ENCODE results near the gene RAB40AL.

RAB40AL gene

DNA sequence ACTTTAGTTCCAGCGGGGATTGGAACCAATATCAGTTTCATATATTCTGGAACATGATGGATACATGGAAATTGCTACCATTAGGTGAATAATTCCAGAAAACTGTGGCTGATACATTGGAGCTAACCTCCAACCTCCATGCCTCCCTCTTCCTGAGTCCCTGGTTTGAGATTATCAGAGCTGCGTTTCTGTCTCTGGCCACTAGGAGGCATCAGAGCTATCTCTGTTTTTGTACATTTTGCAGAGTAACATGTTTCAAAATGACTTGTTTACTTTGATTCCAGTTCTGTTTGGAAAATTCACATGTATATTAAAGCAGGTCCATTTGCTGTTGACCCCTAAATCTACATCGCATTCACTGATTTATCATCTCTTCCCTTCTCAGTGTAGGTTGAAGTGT, 2.4 kb upstream of the RAB40AL start:
- TF ChIP-seq POLR2A (IDR thresholded peaks at IDR 0.05; ENCODE audit: extremely low read depth, insufficient read length) (no peak), MYC (IDR thresholded peaks at IDR 0.05; ENCODE audit: low read depth, low read length) (no peak)
- TF ChIP-seq, protein P1, sequence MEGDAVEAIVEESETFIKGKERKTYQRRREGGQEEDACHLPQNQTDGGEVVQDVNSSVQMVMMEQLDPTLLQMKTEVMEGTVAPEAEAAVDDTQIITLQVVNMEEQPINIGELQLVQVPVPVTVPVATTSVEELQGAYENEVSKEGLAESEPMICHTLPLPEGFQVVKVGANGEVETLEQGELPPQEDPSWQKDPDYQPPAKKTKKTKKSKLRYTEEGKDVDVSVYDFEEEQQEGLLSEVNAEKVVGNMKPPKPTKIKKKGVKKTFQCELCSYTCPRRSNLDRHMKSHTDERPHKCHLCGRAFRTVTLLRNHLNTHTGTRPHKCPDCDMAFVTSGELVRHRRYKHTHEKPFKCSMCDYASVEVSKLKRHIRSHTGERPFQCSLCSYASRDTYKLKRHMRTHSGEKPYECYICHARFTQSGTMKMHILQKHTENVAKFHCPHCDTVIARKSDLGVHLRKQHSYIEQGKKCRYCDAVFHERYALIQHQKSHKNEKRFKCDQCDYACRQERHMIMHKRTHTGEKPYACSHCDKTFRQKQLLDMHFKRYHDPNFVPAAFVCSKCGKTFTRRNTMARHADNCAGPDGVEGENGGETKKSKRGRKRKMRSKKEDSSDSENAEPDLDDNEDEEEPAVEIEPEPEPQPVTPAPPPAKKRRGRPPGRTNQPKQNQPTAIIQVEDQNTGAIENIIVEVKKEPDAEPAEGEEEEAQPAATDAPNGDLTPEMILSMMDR (IDR thresholded peaks at IDR 0.05; ENCODE audit: low read depth, low read length), result peak; percentile 74

DNA sequence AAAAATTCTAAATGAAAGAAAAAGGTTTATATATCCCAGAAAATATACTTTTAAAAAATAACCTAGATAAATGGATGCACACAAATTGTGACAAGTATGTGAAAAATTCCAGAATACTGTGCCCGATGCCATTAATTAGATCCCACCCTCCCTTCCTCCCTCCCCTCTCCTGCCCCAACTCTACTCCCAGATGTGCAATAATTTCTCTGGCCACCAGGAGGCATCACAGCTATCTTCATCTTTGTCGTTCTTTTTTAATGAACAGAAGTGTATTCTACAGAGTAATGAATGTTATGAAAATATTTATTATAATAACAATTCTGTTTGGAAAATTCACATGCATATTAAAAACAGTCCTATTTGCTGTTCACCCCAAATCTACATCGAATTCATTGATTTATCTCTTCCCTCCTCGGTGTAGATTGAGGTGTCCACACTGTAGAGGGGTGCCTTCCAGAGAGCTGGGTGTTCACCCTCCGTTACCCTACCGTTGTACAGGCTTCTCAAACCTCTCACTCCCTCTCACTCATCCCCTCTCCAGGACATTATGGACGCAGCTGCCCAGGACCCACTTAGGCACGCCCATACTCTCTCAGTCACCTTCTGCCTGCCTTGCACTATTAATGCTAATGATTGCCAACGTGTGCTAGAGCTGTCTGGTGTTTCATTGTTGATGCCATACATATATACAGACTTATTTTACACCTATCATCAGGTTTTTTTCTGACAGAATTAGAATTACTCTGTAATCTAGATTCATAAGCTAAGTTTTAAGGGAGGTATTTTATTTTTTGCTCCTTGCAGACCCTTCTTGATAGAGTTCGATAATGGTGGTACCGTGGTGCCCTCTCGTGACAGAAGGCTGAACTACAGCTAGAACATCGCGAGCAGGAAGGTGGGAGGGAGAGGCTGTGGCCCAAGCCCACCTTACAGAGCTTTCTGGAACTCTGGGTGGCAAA, 14.1 kb downstream of the RAB40AL start:
- TF ChIP-seq, protein P1 (IDR thresholded peaks at IDR 0.05; ENCODE audit: low read depth, low read length), result peak; percentile 69
- TF ChIP-seq POLR2A (IDR thresholded peaks at IDR 0.05; ENCODE audit: extremely low read depth, insufficient read length), result no peak
- peak; percentile 72 for DNase-seq (ENCODE audit: low read depth)
- H3K4me3 ChIP-seq (ENCODE audit: low read depth, low read length), result peak overlapping the region; percentile 49

More for the DNA sequence above, 2.4 kb upstream of the RAB40AL start:
- DNase-seq (ENCODE audit: low read depth), result peak; percentile 58
- no peak overlapping the region for H3K4me3 ChIP-seq (ENCODE audit: low read depth, low read length)

DNA sequence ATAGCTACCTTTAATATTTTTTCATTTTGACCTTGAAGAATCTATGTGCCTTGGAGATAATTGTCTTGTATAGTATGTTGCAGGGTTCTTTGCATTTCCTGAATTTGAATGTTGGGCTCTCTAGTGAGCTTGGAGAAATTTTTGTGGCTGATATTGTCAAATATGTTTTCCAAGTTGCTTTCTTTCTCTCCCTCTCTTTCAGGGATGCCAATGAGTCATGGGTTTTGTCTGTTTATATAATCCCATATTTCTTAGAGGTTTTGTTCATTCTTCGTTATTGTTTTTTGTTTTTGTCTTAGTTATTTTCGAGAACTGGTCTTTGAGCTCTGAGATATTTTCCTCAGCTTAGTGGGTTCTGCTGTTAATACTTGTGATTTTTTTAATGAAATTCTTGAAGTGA, 20.7 kb downstream of the RAB40AL start:
- TF ChIP-seq POLR2A (IDR thresholded peaks at IDR 0.05; ENCODE audit: extremely low read depth, insufficient read length), result no peak
- TF ChIP-seq MYC (IDR thresholded peaks at IDR 0.05; ENCODE audit: low read depth, low read length), result no peak
- TF ChIP-seq, protein P1 (IDR thresholded peaks at IDR 0.05; ENCODE audit: low read depth, low read length), result no peak
- TF ChIP-seq, protein P2, sequence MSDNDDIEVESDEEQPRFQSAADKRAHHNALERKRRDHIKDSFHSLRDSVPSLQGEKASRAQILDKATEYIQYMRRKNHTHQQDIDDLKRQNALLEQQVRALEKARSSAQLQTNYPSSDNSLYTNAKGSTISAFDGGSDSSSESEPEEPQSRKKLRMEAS (IDR thresholded peaks at IDR 0.05; ENCODE audit: low read depth, low read length), result no peak
- H3K4me3 ChIP-seq (ENCODE audit: low read depth, low read length), result no peak overlapping the region
- no peak for DNase-seq (ENCODE audit: low read depth)

DNA sequence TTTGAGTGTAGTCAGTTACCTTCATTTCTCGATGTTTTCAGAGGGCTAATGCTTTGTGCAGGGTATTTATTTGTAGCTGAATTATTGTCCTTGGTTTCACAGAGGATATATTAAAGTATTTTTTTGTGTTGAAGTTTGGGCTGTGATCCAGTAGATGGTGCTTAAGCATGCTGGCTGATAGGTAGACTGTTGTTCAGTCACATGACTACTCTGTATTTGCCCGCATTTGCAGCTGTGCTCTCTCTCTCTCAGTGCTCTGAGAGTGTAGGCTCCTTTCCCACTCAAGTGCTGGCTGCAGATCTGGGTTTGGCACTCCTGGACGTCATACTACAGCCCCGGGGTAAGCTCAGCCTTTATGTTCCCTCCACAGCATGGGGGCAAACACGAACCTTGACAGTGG, 21.7 kb downstream of the RAB40AL start:
- DNase-seq (ENCODE audit: low read depth), result peak; percentile 88
- TF ChIP-seq, protein P1 (IDR thresholded peaks at IDR 0.05; ENCODE audit: low read depth, low read length), result peak; percentile 29
- TF ChIP-seq MYC (IDR thresholded peaks at IDR 0.05; ENCODE audit: low read depth, low read length), result no peak; the same call in 1 of the 2 replicates
- TF ChIP-seq, protein P2 (IDR thresholded peaks at IDR 0.05; ENCODE audit: low read depth, low read length), result peak; percentile 60
- TF ChIP-seq POLR2A (IDR thresholded peaks at IDR 0.05; ENCODE audit: extremely low read depth, insufficient read length), result peak; percentile 45
- H3K4me3 ChIP-seq (ENCODE audit: low read depth, low read length), result peak overlapping the region; percentile 57

DNA sequence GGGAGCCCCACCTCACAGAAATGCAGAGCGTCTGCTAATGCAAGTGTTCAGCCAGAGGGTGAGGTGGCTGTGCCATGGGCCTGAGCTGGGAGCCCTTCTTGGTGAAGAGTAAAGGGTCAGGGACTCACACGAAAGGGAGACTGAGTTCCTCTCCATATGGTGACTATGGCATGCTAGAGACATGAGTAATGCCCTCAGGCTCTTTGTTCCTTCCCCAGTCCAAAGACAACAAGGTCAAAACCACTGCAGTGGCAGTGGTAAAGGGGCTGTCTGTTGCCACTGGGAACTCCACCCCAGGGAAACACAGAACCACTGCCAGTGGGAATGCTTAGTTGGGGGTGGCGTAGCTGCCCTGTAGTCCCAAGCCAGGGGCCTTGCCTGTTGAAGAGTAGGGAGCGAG, 22.4 kb downstream of the RAB40AL start:
- H3K4me3 ChIP-seq (ENCODE audit: low read depth, low read length), result peak overlapping the region; percentile 57
- no peak for DNase-seq (ENCODE audit: low read depth)
- TF ChIP-seq, protein P1 (IDR thresholded peaks at IDR 0.05; ENCODE audit: low read depth, low read length), result no peak
- no peak for TF ChIP-seq POLR2A (IDR thresholded peaks at IDR 0.05; ENCODE audit: extremely low read depth, insufficient read length)
- no peak for TF ChIP-seq MYC (IDR thresholded peaks at IDR 0.05; ENCODE audit: low read depth, low read length)
- TF ChIP-seq, protein P2 (IDR thresholded peaks at IDR 0.05; ENCODE audit: low read depth, low read length), result no peak

All from NB4 (cell line).